HEK293 (cell line): ENCODE results near the gene SMYD2.

Experiments used
- CTCF ChIA-PET: fragments of 350-600 bp; formaldehyde crosslinking; extraction: SDS; loops from one replicate; lab custom pipeline; 2021; ENCODE audit warnings: antibody characterized with exemption; lab: Yijun Ruan, JAX
- POLR2A ChIA-PET: fragments of 300-600 bp; formaldehyde crosslinking; extraction: SDS; loops from one replicate; lab custom pipeline; 2020; ENCODE audit warnings: antibody characterized with exemption, inconsistent platforms; lab: Yijun Ruan, JAX
- H3K27ac ChIP-seq: fragments of 200-500 bp; sonication (Bioruptor generic); 2 replicates; pipeline ENCODE4 v1.5.1; 2014; ENCODE audit warnings: low read depth, low read length, control low read depth, inconsistent platforms; ENCODE audit errors: extremely low read depth
- H3K36me3 ChIP-seq, 2 experiments: fragments of 200-500 bp in 1 of 2; sonication (Bioruptor generic) in 1 of 2; 1 replicate in 1 of 2; 2 replicates in 1 of 2; pipeline ENCODE4 v1.5.1; 2014 to 2017; ENCODE audit warnings: inconsistent platforms in 2 of 2, low read length in 2 of 2; ENCODE audit not compliant: control insufficient read depth in 2 of 2, insufficient read depth in 1 of 2
- H3K4me1 ChIP-seq: fragments of 200-500 bp; sonication (Bioruptor generic); 2 replicates; pipeline ENCODE4 v1.5.1; 2014; ENCODE audit warnings: mild to moderate bottlenecking, low read length, inconsistent platforms; ENCODE audit not compliant: control insufficient read depth, insufficient read depth
- H3K4me3 ChIP-seq: 2 replicates; pipeline ENCODE4 v1.5.1; 2011; ENCODE audit warnings: low read depth, mild to moderate bottlenecking, control low read depth, low read length, moderate library complexity
- H3K9me3 ChIP-seq: fragments of 200-500 bp; sonication (Bioruptor generic); 2 replicates; pipeline ENCODE4 v1.5.1; 2014; ENCODE audit warnings: low read depth, low read length, inconsistent platforms; ENCODE audit not compliant: control insufficient read depth, insufficient read depth
- GLIS1 ChIP-seq: fragments of 450-650 bp; formaldehyde crosslinking; IDR thresholded peaks from 2 replicates; pipeline ENCODE4 v1.5.1; 2016; ENCODE audit warnings: missing biosample characterization, missing genetic modification characterization
- OSR2 ChIP-seq: fragments of 450-650 bp; formaldehyde crosslinking; IDR thresholded peaks from 2 replicates; pipeline ENCODE4 v1.5.1; 2016; ENCODE audit warnings: missing biosample characterization, missing genetic modification characterization
- REPIN1 ChIP-seq: fragments of 450-650 bp; formaldehyde crosslinking; IDR thresholded peaks from 2 replicates; pipeline ENCODE4 v1.5.1; 2017; ENCODE audit warnings: missing biosample characterization, missing genetic modification characterization, low read depth
- SP2 ChIP-seq: fragments of 450-650 bp; formaldehyde crosslinking; IDR thresholded peaks from 2 replicates; pipeline ENCODE4 v1.5.1; 2016; ENCODE audit warnings: missing biosample characterization, missing genetic modification characterization
- ZBTB17 ChIP-seq: fragments of 450-650 bp; formaldehyde crosslinking; IDR thresholded peaks from 2 replicates; pipeline ENCODE4 v1.5.1; 2016; ENCODE audit warnings: missing biosample characterization, missing genetic modification characterization
- ZFHX2 ChIP-seq: fragments of 450-650 bp; formaldehyde crosslinking; conservative IDR thresholded peaks from 2 replicates; pipeline ENCODE4 v1.5.1; 2016; ENCODE audit warnings: missing biosample characterization, missing genetic modification characterization
- ZFP69B ChIP-seq: fragments of 450-650 bp; formaldehyde crosslinking; IDR thresholded peaks from 2 replicates; pipeline ENCODE4 v1.5.1; 2016; ENCODE audit warnings: missing biosample characterization, missing genetic modification characterization
- ZIC2 ChIP-seq: fragments of 450-650 bp; formaldehyde crosslinking; IDR thresholded peaks from 2 replicates; pipeline ENCODE4 v1.5.1; 2016; ENCODE audit warnings: missing biosample characterization, missing genetic modification characterization
- ZNF223 ChIP-seq: fragments of 450-650 bp; formaldehyde crosslinking; IDR thresholded peaks from 2 replicates; pipeline ENCODE4 v1.5.1; 2016; ENCODE audit warnings: missing biosample characterization, missing genetic modification characterization
- ZNF341 ChIP-seq: fragments of 450-650 bp; formaldehyde crosslinking; IDR thresholded peaks from 2 replicates; pipeline ENCODE4; 2016; ENCODE audit warnings: low read depth, missing biosample characterization, missing genetic modification characterization
- ZNF510 ChIP-seq: fragments of 450-650 bp; formaldehyde crosslinking; IDR thresholded peaks from 2 replicates; pipeline ENCODE4 v1.5.1; 2018; ENCODE audit warnings: mild to moderate bottlenecking, missing genetic modification characterization, missing biosample characterization; ENCODE audit not compliant: insufficient replicate concordance
- ZNF548 ChIP-seq: fragments of 450-650 bp; formaldehyde crosslinking; IDR thresholded peaks from 2 replicates; pipeline ENCODE4 v1.5.1; 2016; ENCODE audit warnings: missing biosample characterization, missing genetic modification characterization
- ZNF585B ChIP-seq: fragments of 450-650 bp; formaldehyde crosslinking; IDR thresholded peaks from 2 replicates; pipeline ENCODE4 v1.5.1; 2016; ENCODE audit warnings: missing biosample characterization, missing genetic modification characterization
- ZNF610 ChIP-seq: fragments of 450-650 bp; formaldehyde crosslinking; IDR thresholded peaks from 2 replicates; pipeline ENCODE4 v1.5.1; 2016; ENCODE audit warnings: missing biosample characterization, missing genetic modification characterization, borderline replicate concordance
- TF ChIP-seq, protein P1 (sequence below): fragments of 450-650 bp; formaldehyde crosslinking; IDR thresholded peaks from 2 replicates; pipeline ENCODE4 v1.5.1; 2016; ENCODE audit warnings: missing biosample characterization, missing genetic modification characterization
- TF ChIP-seq, protein P2 (sequence below): fragments of 450-650 bp; formaldehyde crosslinking; IDR thresholded peaks from 2 replicates; pipeline ENCODE4 v1.5.1; 2016; ENCODE audit warnings: missing biosample characterization, missing genetic modification characterization

Gene SMYD2

GRCh38 chr1:214380396-214380795, 99.4 kb downstream of the SMYD2 start:
- Histone ChIP-seq H3K9me3 (no peaks in the 10 kb centered on the region), H3K27ac (no peak overlapping the region), H3K36me3 (peaks cover 4 to 37% of the 10 kb centered on the region in 2 experiments; a peak in 2 of 3 replicates), H3K4me1 (no peaks in the 10 kb centered on the region; the same call in 1 of the 2 replicates), H3K4me3 (no peak overlapping the region)
- no peak for TF ChIP-seq ZNF223 (tag by site-specific recombination)
- TF ChIP-seq, protein P1, sequence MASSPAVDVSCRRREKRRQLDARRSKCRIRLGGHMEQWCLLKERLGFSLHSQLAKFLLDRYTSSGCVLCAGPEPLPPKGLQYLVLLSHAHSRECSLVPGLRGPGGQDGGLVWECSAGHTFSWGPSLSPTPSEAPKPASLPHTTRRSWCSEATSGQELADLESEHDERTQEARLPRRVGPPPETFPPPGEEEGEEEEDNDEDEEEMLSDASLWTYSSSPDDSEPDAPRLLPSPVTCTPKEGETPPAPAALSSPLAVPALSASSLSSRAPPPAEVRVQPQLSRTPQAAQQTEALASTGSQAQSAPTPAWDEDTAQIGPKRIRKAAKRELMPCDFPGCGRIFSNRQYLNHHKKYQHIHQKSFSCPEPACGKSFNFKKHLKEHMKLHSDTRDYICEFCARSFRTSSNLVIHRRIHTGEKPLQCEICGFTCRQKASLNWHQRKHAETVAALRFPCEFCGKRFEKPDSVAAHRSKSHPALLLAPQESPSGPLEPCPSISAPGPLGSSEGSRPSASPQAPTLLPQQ (tag by site-specific recombination), result no peak
- TF ChIP-seq OSR2, result no peak
- peak; percentile 71 for TF ChIP-seq GLIS1 (tag by site-specific recombination)
- TF ChIP-seq, protein P2, sequence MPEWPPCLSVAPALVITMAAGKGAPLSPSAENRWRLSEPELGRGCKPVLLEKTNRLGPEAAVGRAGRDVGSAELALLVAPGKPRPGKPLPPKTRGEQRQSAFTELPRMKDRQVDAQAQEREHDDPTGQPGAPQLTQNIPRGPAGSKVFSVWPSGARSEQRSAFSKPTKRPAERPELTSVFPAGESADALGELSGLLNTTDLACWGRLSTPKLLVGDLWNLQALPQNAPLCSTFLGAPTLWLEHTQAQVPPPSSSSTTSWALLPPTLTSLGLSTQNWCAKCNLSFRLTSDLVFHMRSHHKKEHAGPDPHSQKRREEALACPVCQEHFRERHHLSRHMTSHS, result no peak
- TF ChIP-seq SP2 (tag by site-specific recombination), result no peak
- no peak for TF ChIP-seq ZNF341 (tag by site-specific recombination)
- no peak for TF ChIP-seq ZFHX2 (tag by site-specific recombination)
- TF ChIP-seq ZIC2 (tag by site-specific recombination), result peak; percentile 49
- no peak for TF ChIP-seq ZFP69B (tag by site-specific recombination)
- ChIA-PET CTCF (interaction anchor here (0.6 to 1.7 kb wide), 3 partner anchors 49 to 201 kb away, joined by 3 to 5 read pairs (median 4); no protein-coding TSS in a partner anchor), POLR2A (no interaction called here)

DNA sequence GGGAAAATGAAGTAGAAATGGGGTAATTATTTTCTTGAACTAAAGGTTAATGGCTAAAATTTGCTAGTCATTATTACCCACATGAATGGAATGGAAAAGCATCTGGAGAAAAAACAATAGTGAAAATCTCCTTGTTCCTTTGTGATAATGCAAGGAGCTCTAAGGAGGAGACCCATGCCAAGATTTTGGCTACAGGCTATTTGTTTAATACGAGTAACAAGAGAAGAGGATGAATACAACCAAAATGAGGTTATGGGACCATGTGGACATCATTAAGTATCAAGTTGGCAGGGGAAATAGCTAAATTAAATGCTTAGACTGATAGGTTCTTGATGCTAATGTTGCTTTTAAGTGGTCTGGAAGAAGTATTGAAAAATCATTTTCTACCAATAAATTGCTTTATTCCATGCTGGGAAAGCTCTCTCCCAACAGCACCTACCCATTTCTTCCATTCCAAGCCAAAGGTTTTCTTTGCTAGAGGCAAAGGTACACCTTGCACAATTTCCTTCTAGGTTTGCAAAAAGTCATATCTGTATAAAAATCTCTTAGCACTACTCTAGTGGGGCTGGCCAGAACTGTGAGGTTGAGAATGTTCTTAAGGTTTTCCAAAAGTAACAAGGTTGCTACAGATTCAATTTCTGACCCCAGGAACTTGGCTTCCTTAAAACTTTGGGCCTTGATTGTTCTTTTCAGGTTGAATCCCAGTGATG, 100.2 kb downstream of the SMYD2 start:
- ChIA-PET POLR2A (no interaction called here), CTCF (interaction anchor here (0.6 to 1.7 kb wide), 3 partner anchors 50 to 200 kb away, joined by 3 to 5 read pairs (median 4); no protein-coding TSS in a partner anchor)
- Histone ChIP-seq H3K27ac (no peak overlapping the region), H3K9me3 (no peaks in the 10 kb centered on the region), H3K4me1 (no peaks in the 10 kb centered on the region; the same call in 1 of the 2 replicates), H3K36me3 (peaks cover 8 to 32% of the 10 kb centered on the region in 2 experiments), H3K4me3 (no peak overlapping the region)
- peak; percentile 44; the same call in 1 of the 2 replicates for TF ChIP-seq GLIS1 (tag by site-specific recombination)
- no peak for TF ChIP-seq ZBTB17

DNA sequence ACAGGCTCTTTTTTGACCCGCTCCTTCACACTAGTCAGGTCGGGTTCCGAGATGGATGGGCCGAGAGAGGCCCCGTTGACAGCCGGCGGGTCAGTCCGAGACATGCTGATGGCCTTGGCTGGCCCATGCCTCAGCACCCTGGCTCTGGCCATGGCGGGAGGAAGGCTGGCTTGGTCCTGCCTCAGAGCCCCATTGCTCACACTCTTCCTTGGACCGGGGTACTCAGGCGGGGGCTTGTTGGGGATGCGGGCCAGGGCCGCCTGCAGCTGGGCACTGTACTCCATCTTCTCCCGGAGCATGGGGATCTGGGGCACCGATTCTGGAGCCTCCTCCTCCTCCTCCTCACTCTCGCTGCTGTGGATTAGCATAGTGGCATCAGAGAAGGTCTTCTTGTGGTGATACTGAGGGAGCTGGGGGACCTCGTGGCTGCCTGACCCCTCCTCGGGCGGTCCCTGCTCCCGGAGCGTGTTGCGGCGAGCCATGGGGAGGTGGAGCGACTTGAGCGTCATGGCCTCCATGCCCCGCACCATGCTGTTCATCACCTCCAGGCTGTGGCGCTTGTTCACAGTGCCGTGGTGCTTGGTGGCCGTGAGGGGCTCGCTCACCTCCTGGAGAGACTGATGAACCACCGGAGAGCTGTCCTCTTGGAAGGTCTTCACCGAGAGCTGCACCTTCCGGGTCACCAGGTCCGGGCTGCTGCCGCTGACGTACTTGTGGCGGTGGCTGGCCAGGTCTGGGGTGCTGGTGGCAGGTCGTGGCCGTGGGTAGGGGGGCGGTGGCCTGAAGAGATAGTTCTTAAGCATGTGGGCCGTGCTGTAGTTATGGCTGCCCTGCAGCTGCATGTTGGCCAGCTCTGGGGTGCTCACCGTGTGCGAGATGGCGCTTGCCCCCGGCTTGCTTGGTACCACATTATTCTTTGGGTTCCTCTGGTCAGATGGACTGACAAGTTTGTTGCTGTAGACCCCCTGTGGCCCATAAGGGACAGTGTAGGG, 102.7 kb downstream of the SMYD2 start:
- Histone ChIP-seq H3K36me3 (peaks cover 9 to 37% of the 10 kb centered on the region in 2 experiments), H3K4me3 (no peak overlapping the region), H3K9me3 (no peaks in the 10 kb centered on the region), H3K27ac (no peak overlapping the region), H3K4me1 (no peaks in the 10 kb centered on the region; the same call in 1 of the 2 replicates)
- TF ChIP-seq ZNF510 (tag by site-specific recombination), result no peak
- TF ChIP-seq ZNF341 (tag by site-specific recombination), result no peak
- TF ChIP-seq ZNF548 (tag by site-specific recombination), result no peak
- TF ChIP-seq ZNF610 (tag by site-specific recombination), result no peak
- TF ChIP-seq ZNF585B (tag by site-specific recombination), result no peak
- no peak for TF ChIP-seq REPIN1
- CTCF ChIA-PET, result no interaction called here
- POLR2A ChIA-PET, result no interaction called here
